HG02623 (cell line): ENCODE results near the gene WDR7.

Source experiments
- ATAC-seq: cut with Tn5 transposase; IDR thresholded peaks from one replicate; pipeline ENCODE4 v1.9.1; 2021; ENCODE audit warnings: moderate library complexity; ENCODE audit not compliant: unreplicated experiment

WDR7 gene

GRCh38 chr18:57063601-57064103 is 412.5 kb downstream of the WDR7 start:
- no peak for ATAC-seq

GRCh38 chr18:57073501-57074187 is 422.5 kb downstream of the WDR7 start:
- ATAC-seq = no peak

GRCh38 chr18:57075716-57076400 is 424.7 kb downstream of the WDR7 start:
- no peak for ATAC-seq

- no peak for ATAC-seq
Observed at GRCh38 chr18:57077005-57077765, 426.0 kb downstream of the WDR7 start.

DNA sequence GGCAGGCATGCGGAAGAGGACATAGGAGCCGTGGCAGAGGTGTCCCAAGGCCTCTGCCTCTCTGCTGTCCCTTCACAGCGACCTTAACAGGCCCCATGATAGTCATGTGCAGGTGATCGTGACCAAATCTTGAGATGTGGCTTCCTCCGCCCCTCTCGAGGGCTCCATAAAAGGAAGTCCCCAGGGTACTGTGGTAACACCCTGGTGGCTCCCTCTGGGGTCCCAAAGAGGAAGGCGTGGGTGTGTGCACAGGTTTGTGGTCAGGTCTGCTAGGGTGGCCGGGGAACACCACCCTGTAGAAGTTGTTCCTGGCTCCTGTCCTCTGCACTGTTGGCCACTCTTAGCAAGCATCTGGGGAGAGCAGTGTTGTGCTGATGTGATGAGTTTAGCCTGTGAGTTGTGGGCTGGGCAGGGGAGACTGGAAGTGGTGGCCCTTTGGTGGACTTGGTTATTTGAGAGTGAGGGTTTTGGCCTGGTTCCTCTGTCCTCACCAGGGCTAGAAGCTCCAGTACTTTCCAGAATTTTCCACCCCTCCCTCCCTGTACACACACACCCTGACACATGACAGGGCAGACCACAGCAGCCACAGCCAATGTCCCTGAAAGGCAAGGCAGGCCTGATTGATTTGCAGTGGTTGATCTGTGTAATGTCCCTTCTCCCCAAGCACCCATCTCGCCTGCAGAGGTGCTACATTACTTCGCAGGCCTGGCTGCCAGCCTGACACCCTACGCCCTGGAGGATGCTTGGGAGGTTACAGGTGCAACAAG is 426.8 kb downstream of the WDR7 start:
- ATAC-seq = peak; percentile 90

- no peak for ATAC-seq
Observed at GRCh38 chr18:57078614-57079013, 427.5 kb downstream of the WDR7 start.

DNA sequence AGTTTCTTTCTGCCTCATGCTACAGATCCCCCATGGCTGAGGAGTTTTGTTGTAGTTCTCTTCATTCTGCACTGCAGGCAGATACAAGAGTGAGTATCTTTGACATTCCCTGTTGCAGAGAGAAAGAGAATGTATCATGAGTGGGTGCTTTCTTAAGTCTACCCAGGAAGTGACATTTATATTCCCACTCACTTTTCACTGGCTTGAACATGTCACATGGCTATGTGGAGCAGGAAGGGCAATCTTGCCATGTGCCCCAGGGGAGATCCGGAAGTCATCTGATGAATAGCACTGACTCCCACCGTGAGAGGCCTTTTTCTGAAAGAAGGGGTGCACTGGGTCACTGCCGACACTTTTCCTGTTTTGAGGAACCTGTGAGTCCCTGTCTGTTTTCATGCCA is 429.3 kb downstream of the WDR7 start:
- no peak for ATAC-seq

- ATAC-seq = no peak
Observed at GRCh38 chr18:57081899-57082298, 430.7 kb downstream of the WDR7 start.

GRCh38 chr18:57083485-57083884 is 432.3 kb downstream of the WDR7 start:
- ATAC-seq = no peak

GRCh38 chr18:57084331-57085271 is 433.4 kb downstream of the WDR7 start:
- peak; percentile 74 for ATAC-seq

- no peak for ATAC-seq
Observed at GRCh38 chr18:57085371-57085770, 434.2 kb downstream of the WDR7 start.

- ATAC-seq = no peak
Observed at GRCh38 chr18:57086163-57086562, 435.0 kb downstream of the WDR7 start.
